Calu3 (cell line): ENCODE measurements around the gene CCSER1. TPM values are rescaled to one million over a fixed set of nuclear protein-coding genes. Genes with fewer than 3 reads are reported as not detected.

Experiments used
- BruUV-seq: library from RNA; stranded (reverse); fragments of 400-500 nt; replicated peaks from 2 replicates; lab custom pipeline; 2021; lab: Mats Ljungman, UMichigan
- CTCF ChIA-PET: fragments of 300-600 bp; sonication (Branson Sonifier 250); formaldehyde crosslinking; loops from one replicate; lab custom pipeline; 2022; ENCODE audit warnings: antibody characterized with exemption; lab: Charles Lee
- DNase-seq: peaks from one replicate; pipeline ENCODE4 v3.0.0; 2022
- H3K27ac Mint-ChIP-seq: one replicate; pipeline ENCODE4 v1.8.0; 2022; ENCODE audit warnings: mixed read lengths; ENCODE audit not compliant: unreplicated experiment
- H3K27me3 Mint-ChIP-seq: one replicate; pipeline ENCODE4 v1.8.0; 2022; ENCODE audit warnings: mixed read lengths; ENCODE audit not compliant: unreplicated experiment
- H3K36me3 Mint-ChIP-seq: one replicate; pipeline ENCODE4 v1.8.0; 2022; ENCODE audit warnings: mild to moderate bottlenecking, moderate library complexity, mixed read lengths; ENCODE audit not compliant: insufficient read depth, unreplicated experiment
- H3K4me1 Mint-ChIP-seq: one replicate; pipeline ENCODE4 v1.8.0; 2022; ENCODE audit warnings: mild to moderate bottlenecking, low read depth, mixed read lengths; ENCODE audit not compliant: unreplicated experiment
- H3K4me3 Mint-ChIP-seq: one replicate; pipeline ENCODE4 v1.8.0; 2022; ENCODE audit warnings: mild to moderate bottlenecking, low read depth, moderate library complexity, mixed read lengths; ENCODE audit not compliant: unreplicated experiment
- H3K9me3 Mint-ChIP-seq: one replicate; pipeline ENCODE4 v1.8.0; 2022; ENCODE audit warnings: low read depth, mixed read lengths; ENCODE audit not compliant: unreplicated experiment
- intact Hi-C: fragments of 100-400 bp; cut with micrococcal nuclease; formaldehyde crosslinking; loops from one replicate; pipeline ENCODE4 v1.10.0; 2022; ENCODE audit not compliant: unreplicated experiment
- total RNA-seq: library from RNA; stranded (reverse); gene quantifications from 2 replicates; pipeline ENCODE4 v1.2.3, GENCODE V29; 2022
- TF ChIP-seq, protein P1 (sequence below): fragments of 200-600 bp; IDR thresholded peaks from one replicate; pipeline ENCODE4 v1.8.0; 2022; ENCODE audit warnings: antibody characterized with exemption; ENCODE audit not compliant: unreplicated experiment

Gene CCSER1
- total RNA-seq, 1 experiment from 2014 or later, result 6.2 TPM

DNA sequence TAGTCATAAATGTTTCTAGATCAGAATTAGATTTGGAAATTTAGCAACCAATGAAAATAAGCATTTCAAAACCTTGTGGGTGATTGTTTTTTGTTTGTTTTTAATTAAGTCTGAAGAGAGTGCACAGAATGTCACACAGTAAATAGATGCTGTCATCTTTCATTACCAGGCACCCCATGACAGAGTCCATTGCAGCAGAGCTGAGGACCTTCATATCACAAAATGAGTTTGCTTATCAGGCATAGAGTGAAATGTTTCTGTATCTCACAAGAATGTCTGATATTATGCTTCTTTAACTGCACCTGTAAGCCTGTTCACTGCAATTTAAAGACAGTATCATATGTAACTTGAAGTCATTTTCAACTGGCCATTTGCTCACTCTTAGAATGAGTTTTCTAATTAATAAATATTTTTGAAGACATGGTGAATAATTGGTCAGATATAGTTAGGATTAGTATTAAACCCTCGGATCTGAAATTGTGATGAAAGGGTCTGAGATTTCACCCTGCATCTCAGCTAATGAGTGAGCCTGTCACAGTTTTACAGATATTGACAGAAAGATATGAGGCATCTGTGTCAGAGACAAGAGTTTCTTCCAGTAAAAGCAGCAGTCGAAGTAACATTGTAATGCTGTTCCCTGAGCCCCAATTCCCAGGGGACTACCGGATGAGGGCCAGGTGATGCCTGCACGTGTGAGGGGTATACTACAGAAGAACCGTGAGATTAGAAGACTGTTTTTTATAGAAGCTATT, 416.4 kb downstream of the CCSER1 start:
- Mint-ChIP-seq H3K9me3 (no peaks in the 10 kb centered on the region), H3K4me3 (no peak overlapping the region), H3K36me3 (no peaks in the 10 kb centered on the region), H3K27me3 (no peaks in the 10 kb centered on the region), H3K27ac (no peak overlapping the region), H3K4me1 (peaks cover 11% of the 10 kb centered on the region)
- CTCF ChIA-PET, result no interaction called here
- no TSS peak for BruUV-seq
- DNase-seq, result no peak
- TF ChIP-seq, protein P1, sequence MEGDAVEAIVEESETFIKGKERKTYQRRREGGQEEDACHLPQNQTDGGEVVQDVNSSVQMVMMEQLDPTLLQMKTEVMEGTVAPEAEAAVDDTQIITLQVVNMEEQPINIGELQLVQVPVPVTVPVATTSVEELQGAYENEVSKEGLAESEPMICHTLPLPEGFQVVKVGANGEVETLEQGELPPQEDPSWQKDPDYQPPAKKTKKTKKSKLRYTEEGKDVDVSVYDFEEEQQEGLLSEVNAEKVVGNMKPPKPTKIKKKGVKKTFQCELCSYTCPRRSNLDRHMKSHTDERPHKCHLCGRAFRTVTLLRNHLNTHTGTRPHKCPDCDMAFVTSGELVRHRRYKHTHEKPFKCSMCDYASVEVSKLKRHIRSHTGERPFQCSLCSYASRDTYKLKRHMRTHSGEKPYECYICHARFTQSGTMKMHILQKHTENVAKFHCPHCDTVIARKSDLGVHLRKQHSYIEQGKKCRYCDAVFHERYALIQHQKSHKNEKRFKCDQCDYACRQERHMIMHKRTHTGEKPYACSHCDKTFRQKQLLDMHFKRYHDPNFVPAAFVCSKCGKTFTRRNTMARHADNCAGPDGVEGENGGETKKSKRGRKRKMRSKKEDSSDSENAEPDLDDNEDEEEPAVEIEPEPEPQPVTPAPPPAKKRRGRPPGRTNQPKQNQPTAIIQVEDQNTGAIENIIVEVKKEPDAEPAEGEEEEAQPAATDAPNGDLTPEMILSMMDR, result no peak
- intact Hi-C loops, result loop anchor here (10.0 kb wide), 1 partner anchor 99 kb away; no protein-coding TSS in a partner anchor

GRCh38 chr4:90544532-90545045, 417.4 kb downstream of the CCSER1 start:
- no TSS peak for BruUV-seq
- H3K4me3 Mint-ChIP-seq, result no peak overlapping the region
- CTCF ChIA-PET, result no interaction called here
- no peak for DNase-seq
- no peaks in the 10 kb centered on the region for H3K36me3 Mint-ChIP-seq
- H3K4me1 Mint-ChIP-seq, result peaks cover 11% of the 10 kb centered on the region
- intact Hi-C loops, result loop anchor here (10.0 kb wide), 1 partner anchor 100 kb away; no protein-coding TSS in a partner anchor
- H3K27ac Mint-ChIP-seq, result no peak overlapping the region
- TF ChIP-seq, protein P1, result no peak
- no peaks in the 10 kb centered on the region for H3K27me3 Mint-ChIP-seq
- H3K9me3 Mint-ChIP-seq, result no peaks in the 10 kb centered on the region

DNA sequence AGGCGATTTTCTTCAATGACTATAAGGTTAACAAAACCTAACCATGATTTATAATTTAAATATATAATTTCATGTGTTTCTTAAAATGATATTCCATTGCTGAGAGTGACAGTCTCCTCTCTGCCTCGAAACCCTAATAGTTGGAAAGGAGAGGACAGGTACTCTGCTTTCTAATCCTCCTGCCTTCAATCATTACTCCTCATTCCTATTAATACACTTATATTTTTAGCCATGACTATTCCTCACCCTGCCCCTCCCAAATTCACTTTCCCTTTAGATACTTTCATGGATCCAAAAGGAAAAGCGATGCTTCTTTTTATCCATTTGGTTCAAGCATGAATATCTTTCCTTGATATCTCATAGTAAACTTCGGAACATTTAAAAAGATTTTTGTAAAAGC, 418.2 kb downstream of the CCSER1 start:
- Mint-ChIP-seq H3K36me3 (no peaks in the 10 kb centered on the region), H3K9me3 (no peaks in the 10 kb centered on the region), H3K4me3 (no peak overlapping the region), H3K27me3 (no peaks in the 10 kb centered on the region), H3K4me1 (peaks cover 11% of the 10 kb centered on the region), H3K27ac (no peak overlapping the region)
- CTCF ChIA-PET, result no interaction called here
- TF ChIP-seq, protein P1, result no peak
- DNase-seq, result no peak
- intact Hi-C loops, result loop anchor here (10.0 kb wide), 1 partner anchor 101 kb away; no protein-coding TSS in a partner anchor
- BruUV-seq, result no TSS peak

- peak; percentile 4 for DNase-seq
- no peaks in the 10 kb centered on the region for H3K27me3 Mint-ChIP-seq
- no peaks in the 10 kb centered on the region for H3K9me3 Mint-ChIP-seq
- H3K4me3 Mint-ChIP-seq, result no peak overlapping the region
- CTCF ChIA-PET, result no interaction called here
- peaks cover 11% of the 10 kb centered on the region for H3K4me1 Mint-ChIP-seq
- intact Hi-C loops, result loop anchor here (10.0 kb wide), 1 partner anchor 101 kb away; no protein-coding TSS in a partner anchor
- no peaks in the 10 kb centered on the region for H3K36me3 Mint-ChIP-seq
- H3K27ac Mint-ChIP-seq, result no peak overlapping the region
- BruUV-seq, result no TSS peak
- TF ChIP-seq, protein P1, result no peak
Observed at GRCh38 chr4:90546114-90546513, 418.9 kb downstream of the CCSER1 start.
